HG02885 (cell line): ENCODE measurements around the gene CALCOCO2.
A peak's percentile ranks its signal among the peaks of the same experiment; 100 is the strongest.
"Not testable (repeated sequence)": the region's sequence is repeated elsewhere in the genome, so short reads cannot be mapped to it uniquely, and the experiment has no call there.

Experiments used
- ATAC-seq: cut with Tn5 transposase; IDR thresholded peaks from one replicate; pipeline ENCODE4 v1.9.1; 2021; ENCODE audit warnings: mild to moderate bottlenecking; ENCODE audit not compliant: unreplicated experiment, poor library complexity

The CALCOCO2 gene

DNA sequence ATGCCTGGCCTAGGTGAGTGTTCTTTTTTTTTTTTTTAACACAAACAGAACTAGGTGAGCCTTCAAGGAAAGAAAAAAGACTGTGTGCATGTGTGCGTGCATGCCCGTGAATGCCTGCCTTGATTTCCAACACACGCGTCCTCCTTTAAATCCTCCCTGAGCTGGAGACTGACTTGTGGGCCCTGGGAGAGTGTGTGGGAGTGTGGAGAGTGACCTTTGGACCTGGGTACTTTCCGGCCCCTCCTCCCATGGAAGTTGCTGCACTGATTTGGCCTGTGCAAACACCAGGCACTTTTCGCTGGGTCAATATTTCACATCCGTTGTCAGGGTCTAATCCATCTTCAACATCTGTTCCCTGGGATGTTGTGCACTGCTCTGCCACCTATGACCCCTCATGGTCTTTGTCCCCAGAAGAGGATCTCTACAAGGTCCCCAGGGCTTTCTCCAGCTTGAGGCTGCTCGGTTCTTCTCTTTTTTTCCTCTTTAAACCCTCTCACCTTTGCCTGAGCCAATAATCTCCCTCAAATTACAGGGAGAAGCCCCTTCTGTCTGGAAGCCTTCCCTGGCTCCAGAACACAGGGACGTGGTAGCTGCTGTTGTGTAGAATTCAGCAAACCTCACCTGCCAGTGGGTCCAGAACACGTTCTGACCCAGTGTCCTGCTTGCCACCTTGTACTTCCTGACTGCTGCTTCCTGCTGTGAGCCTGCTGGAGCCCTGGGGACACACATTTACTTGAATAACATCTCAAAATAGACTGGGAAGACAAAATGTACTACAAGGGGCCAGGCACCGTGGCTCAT is 40.9 kb downstream of the CALCOCO2 start:
- no peak for ATAC-seq

DNA sequence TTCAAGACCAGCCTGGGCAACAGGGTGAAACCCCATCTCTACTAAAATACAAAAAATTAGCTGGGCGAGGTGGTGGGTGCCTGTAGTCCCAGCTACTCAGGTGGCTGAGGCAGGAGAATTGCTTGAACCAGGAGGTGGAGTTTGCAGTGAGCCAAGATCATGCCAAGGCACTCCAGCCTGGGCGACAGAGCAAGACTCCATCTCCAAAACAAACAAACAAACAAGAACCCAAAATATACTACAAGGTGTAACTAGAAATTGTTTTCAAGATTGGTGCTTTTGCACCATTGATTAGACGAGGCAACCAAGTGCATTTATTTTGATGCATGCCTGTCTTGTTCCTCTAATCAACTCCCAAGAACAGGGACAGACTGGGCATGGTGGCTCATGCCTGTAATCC is 41.6 kb downstream of the CALCOCO2 start:
- not testable (repeated sequence) for ATAC-seq

DNA sequence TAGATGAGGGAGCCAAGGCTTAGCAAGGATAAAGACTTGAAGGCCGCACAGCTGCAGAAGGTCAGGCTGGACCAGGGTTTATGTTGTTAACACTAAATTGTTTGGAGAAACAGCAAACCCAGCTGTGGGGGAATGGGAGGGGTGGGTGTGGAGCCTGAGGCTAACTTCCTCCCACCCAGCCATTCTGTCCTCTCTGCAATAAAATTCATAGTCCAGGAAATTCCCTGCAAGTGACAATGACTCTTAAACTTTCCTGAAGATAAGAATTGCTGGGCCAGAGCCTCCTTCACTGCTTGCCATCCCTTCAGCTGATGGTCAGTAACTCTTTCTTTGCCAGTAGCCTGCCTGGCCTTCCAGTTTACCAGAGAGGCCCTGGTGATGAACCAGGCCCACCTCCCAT is 42.4 kb downstream of the CALCOCO2 start:
- no peak for ATAC-seq

DNA sequence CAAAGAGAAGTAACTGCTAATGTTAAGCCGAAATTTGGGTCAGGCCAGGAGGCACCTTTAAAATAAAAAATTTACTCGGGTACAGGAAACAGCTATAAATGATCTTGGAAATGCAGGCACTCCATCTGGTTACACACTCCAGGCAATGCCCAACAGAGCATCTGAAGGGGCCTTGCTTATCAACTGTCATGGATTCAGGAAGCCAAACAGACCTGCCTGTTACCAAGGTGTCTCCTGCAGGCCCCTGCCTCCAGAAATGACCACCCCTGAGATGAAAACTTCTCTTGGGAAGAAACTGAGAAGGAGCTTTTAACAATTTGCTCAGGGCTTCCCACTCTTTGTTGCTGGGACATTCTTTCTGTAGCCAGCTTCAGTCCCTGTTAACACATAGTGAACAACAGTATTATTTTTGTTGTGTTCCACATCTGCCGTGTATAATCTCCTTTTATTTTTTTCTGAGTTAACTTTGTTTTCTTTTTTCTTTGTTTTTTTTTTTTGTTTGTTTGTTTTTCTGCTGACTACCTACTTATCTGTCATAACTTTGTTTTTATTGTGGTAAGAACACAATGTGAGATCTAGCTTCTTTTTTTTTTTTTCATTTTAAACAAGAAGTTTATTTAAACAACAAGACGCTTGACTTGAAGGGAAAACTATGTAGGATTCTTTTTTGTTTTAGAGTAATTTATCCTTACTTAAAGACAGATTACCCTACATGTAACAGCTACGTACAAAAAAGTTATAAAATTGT is 43.0 kb downstream of the CALCOCO2 start:
- ATAC-seq = no peak

DNA sequence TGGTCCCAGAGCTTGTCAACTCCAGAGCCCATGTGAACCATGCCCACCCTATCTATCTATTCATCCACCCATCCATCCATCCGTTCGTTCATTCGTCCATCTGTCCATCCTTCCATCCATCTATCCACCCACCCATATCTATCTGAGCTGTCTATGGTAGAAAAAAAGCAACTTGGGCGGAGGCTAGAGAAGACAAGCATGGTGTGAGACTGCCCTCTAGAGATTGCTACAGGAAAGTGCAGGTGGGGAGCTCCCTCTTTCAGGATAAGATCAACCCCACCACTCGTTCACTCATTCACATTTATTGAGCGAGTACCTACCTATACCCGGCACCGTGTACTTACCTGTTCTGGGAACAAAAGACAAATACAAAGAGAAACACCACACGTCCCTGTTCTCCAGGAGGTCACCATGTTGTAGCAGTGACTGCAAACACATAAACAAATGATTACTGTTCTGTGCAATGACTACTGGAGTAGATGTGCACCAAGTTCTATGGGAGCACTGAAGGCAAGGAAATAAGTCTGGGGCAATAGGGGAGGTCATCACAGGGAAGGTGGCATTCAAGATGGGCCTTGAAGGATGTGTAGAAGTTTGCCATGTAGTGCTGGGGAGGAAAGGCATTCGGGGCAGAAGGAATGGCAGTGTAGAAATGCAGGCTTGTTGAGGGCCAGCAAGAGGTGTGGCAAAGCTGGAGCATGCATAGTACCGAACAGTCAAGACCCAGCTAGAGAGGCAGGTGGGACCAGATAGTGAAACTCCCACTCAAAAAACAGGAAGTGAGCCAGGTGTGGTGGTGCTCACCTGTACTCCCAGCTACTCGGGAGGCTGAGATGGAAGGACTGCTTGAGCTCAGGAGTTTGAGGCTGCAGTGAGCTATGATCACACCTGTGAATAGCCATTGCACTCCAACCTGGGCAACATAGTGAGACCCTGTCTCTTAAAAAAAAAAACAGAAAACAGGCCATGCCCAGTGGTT is 48.4 kb downstream of the CALCOCO2 start:
- ATAC-seq = no peak

DNA sequence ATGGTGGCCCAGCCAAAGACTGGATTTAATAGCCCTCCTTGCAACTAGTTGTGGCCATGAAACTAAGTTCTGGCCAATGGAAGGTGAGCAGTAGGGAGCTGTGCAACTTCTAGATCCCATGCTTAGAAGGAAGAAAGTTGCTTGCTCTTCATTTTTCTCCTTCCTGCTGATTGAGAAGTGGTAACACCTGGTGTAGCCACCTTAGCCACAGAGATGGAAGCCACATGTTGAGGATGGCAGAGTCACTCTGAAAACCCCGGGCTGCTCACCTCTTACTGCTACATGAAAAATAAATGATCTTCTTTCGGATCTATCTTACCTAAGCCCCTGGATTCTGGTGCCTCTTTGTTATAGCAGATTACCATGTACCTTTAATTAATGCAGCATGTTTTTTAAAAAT is 51.4 kb downstream of the CALCOCO2 start:
- no peak for ATAC-seq

DNA sequence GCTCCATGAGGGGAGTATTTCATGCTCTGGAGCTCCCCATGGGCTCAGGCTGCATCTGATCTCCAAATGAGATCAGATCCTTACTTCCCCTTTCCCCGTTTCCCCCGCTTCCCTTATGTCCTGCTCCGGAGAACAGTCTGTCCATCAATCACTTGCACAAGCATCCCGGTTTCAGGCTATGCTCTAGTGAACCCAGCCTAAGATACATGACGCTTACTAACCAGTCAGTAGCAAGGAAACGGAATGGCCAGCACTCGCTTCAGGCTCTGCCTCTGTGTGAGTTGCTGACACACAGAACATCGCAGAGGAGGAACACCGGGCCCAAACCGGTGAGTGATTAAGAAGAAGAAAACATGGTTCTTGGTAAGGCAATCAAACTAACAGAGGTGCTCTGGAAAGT is 52.3 kb downstream of the CALCOCO2 start:
- no peak for ATAC-seq

DNA sequence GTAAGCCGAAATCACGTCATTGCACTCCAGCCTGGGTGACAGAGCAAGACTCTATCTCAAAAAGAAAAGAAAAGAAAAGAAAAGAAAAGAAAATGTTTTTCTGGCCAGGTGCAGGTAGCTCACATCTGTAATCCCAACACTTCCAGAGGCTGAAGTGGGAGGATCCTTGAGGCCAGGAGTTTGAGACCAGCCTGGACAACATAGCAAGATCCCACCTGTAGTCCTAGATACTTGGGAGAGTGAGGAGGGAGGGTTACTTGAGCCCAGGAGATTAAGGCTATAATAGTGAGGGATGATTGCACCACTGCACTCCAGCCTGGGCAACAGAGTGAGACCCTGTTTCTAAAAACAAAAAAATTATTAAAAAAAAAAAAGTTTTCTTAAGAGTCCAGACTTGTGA is 59.3 kb downstream of the CALCOCO2 start:
- ATAC-seq = no peak

DNA sequence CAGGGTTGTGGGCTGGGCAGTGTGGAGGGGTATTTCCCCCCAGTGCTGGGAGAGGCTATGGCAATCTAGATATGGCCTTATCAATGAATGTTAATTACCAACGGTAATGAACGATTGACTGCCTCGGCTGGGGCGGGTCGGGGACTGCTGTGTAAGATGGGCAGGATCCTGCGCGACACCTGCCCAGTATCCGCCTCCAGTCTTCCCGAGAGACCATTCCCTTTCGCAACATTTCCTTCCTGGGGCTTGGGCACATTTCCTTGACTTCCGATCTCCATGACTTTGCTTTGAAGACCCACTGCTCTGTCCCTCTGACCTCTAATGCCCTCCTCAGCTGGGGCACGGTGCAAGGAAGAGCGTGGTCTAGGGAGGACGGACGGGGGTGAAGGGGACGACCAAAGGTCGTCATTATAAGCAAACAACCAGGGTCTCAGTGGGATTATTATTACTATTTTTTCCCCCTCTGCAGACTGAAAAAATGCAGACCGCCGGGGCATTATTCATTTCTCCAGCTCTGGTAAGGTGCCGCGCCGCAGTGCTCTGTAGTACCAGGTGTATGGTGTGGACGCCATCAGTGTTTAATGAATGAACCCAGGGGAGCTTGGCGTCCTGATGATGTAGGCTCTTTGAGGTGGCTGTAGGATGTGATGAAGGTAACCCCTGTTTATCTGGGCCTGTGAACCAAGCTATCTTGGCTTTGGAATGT is 62.3 kb downstream of the CALCOCO2 start:
- ATAC-seq = no peak

DNA sequence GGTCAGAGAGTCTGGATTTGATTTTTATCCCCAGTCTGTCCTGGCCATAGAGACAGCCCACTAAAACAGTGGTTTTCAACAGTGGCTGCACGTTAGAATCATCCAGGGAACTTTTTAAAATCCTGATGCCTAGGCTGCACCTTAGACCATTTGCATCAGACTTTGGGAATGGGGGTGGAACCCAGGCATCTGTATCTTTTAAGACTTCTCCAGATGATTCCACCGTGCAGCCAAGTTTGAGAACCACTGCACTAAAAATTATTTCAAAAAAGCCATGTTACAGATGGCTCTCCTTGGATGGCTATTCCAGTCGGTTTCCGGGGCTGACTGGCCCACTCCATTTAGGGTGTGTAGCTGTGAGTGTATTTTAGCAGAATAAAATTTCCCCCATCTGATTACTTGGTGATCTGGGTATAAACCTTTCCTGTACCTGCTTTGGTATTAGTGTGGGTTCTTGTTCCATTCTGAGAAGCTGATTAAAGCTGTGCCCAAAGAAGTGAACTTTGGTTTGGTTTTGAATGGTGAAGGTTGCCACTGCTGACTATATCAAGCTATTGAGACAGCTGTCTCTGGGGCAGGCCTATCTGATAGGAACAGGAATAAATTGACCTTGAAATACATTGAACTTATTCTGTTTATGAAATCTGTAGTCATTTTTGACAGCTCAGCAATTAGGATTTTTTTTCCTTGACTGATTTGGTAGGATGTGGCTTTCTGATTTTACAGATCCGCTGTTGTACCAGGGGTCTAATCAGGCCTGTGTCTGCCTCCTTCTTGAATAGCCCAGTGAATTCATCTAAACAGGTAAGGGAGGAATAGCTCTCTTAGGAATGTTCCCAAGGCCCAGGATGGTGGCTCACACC is 63.0 kb downstream of the CALCOCO2 start:
- no peak for ATAC-seq

DNA sequence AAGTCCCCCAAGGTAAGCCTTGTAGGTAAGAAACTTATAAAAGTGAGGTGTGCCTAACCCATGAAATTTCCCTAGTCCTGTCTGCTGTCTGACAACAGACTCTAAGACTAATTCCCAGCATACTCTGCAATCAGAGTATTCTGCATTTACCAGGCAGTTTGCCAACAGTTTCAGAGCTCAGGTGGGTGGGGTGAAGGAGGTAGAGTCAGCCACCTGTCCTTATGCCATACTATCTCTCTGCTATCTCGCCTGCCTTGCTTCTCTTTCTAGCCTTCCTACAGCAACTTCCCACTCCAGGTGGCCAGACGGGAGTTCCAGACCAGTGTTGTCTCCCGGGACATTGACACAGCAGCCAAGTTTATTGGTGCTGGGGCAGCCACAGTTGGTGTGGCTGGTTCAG is 64.1 kb downstream of the CALCOCO2 start:
- no peak for ATAC-seq

DNA sequence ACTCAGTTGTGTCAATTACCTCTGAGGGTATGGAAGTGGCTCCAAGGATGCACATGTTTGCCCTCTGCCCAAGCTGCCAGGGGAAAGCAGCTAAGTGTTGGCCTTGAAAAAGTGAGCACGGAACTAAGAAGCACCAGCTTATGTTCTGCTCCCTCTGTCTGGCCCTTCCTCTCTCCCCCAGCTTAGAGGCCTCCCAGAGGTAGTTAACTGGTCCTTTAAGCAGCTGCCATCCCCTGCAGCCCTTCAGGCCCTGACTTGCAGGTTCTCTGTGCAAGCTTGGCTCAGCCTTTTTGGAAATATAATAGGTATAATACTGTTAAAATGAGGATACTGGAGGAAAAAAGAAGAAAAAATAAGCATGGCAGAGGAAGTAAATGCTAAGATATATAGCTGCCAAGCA is 70.4 kb downstream of the CALCOCO2 start:
- ATAC-seq = no peak

DNA sequence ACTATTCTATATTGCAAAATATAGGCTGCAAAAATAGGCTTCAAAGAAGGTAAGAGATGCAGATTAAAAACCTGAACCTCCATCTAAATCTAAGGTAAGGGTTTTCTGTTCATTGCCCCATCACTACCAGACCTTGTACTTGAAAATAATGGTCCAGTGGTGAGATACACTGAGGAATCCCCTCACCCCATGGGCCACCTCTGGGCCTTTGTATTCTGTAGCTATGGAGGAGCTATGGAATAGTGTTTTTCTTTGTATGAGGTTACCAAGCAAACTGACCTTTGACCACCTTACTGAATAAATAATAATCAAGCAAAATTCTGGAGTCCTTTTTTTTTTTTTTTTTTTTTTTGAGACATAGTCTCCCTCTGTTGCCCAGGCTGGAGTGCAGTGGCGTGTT is 72.6 kb downstream of the CALCOCO2 start:
- ATAC-seq = no peak

DNA sequence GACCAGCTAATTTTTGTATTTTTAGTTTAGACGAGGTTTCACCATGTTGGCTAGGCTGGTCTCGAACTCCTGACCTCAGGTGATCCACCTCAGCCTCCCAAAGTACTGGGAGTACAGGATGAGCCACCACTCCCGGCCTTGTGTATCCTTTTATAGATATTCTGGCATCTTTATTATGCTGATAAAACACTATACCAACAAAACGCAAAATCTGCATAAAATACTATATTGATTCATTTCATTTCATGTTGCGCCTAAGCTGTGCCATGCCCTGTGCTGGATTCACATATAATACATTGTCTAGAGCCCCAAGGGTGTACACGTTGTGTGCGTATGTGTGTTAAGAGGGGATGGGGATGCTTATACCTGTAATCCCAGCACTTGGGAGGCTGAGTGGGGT is 73.6 kb downstream of the CALCOCO2 start:
- ATAC-seq = no peak

DNA sequence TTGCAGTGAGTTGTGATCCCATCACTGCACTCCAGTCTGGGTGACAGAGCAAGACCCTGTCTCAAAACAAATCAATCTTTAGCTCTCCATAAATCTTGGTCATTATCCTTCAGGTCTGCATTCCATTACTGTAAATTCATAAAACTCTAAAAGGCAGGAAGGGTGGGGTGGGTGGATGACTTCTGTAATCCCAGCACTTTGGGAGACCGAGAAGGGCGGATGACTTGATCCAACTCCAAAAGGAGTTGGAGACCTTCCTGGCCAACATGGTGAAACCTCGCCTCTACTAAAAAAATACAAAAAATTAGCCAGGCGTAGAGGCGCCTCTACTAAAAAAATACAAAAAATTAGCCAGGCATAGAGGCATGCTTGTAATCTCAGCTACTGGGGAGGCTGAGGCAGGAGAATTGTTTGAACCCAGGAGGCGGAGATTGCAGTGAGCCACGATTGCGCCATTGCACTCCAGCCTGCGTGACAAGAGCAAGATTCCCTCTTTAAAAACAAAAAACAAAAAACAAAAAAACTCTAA is 75.2 kb downstream of the CALCOCO2 start:
- no peak for ATAC-seq

DNA sequence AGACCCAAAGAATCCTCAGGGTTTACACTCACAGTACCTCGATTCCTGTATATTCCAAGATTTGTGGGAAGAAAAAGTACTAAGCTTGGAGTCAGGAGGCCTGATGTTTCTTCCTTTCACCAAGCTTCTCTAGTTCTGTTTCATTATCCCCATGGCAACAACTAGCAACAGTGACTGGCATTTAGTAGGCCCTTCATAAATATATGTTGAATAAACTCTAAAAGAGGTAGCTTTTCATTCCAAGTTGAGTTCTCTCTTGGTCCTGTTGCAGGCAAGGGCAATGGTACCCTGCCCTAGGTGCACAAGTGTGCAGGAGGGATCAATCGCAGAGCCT is 76.8 kb downstream of the CALCOCO2 start:
- no peak for ATAC-seq

DNA sequence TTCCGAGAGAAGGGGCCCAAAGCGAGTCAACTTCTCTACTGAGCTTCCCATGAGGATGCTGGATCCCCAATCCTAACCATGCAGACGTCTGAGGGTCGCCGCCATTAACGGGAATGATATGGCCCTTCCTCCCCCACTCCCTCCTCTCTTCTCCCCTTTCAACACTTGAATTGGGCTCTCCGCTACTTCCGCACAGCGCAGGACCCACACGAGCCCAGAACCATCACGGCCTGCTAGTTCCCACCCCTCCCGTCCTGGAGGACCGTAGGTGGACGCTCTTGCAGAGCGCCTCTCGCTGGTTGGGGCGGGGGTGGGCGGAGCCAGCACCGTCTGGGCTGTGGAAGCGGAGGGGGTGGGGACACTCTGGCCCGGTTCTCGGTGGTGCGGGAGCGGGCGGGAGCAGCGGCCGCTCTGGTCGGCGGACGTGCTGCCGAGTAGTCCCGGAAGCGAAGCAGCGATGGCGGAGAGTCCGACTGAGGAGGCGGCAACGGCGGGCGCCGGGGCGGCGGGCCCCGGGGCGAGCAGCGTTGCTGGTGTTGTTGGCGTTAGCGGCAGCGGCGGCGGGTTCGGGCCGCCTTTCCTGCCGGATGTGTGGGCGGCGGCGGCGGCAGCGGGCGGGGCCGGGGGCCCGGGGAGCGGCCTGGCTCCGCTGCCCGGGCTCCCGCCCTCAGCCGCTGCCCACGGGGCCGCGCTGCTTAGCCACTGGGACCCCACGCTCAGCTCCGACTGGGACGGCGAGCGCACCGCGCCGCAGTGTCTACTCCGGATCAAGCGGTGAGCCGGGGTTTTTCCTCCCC is 77.4 kb downstream of the CALCOCO2 start, which contains the start of gene UBE2Z:
Gene UBE2Z (plus strand): TSS at position 361 of the 797 bp plus-strand sequence. CDS start 97 bp downstream, at position 458.
- peak; percentile 84 for ATAC-seq

DNA sequence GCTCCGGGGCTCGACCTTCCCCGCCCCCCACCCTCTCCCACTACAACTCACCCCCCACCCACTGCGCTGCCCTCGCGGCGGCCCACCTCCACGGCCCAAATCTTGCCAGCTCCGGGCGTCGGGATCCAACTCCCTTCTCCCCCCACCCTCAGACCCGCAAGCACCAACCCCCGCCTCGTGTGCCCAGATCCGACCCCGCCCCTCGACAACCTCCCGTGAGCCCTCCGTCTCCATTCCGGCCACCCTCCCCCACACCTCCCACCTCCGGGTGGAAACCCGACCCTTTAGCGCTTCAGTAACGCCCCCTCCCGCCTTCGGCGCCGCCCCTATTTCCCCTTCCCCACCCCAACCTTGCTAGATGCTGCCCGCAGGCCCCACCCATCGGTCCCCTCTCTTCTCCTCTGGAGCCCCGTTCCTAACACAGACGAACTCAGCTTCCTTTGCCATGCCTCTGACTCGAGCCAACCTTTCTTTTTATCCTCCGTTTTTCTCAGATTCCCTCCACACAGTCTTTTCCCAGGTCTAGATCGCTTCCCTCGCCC is 78.1 kb downstream of the CALCOCO2 start:
- ATAC-seq = peak; percentile 49
